ENCODE data around the gene MRPL3.
A peak's percentile ranks its signal among the peaks of the same experiment; 100 is the strongest.

Gene MRPL3

DNA sequence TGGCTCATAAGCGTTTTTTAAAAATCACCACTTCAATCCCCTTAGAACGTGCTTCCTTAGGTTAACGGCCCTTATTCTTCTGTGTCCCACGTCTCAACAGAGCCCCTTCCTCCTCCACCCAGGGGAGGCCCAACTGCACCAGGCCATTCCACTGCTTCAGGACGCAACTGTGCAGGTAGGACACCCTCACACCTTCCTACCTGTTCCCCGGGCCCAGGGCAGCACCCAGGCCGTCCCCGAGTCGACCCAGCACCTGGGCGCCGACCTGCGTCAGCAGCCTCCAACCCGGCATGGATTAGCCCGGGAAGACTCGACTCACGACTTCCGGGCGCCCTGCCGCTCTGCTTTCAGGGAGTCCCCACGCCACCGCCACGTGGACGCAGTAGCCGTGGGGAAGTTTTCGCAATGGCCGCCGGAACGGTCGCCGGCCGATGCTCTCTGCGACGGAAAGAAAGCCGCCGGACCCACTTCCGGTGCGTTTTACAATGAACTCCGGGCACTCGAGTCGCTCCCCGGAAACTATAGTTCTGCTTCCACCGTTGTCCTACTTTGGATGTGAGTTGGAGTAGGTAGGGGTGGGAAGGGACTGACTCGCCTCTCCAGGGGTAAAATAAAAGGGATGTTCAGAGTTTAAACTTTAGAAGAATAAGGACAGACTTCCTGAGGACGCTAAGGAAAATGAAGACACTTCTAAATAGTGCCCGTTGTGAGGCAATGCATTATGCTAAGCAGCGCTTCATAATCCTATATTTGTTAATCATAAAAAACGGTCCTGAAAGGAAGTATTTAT lies at the start of gene MRPL3:
TSS of gene MRPL3 (minus strand) at position 442 of the 790 bp plus-strand sequence. CDS start at position 292, 150 bp downstream.
- DNase-seq, result peak; percentile 89

DNA sequence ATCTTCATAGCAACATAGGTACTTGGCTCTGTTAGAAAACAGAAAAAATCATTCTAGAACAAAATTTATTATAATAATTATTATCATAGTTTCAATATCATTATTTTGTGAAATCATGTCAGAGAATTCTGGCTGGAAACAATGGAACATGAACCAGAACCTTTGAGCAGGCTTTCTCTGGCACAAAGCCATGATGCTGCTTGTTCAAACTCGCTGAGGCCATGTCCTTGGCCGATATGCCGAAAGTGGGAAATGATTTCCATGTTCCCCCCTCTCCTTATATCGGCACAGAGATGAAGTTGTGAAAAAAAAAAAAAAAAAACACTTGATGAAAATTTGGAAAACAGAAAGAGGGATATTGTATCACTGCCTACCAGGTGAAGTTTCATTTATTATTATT lies 49.0 kb upstream of the MRPL3 start:
- DNase-seq, result no peak

DNA sequence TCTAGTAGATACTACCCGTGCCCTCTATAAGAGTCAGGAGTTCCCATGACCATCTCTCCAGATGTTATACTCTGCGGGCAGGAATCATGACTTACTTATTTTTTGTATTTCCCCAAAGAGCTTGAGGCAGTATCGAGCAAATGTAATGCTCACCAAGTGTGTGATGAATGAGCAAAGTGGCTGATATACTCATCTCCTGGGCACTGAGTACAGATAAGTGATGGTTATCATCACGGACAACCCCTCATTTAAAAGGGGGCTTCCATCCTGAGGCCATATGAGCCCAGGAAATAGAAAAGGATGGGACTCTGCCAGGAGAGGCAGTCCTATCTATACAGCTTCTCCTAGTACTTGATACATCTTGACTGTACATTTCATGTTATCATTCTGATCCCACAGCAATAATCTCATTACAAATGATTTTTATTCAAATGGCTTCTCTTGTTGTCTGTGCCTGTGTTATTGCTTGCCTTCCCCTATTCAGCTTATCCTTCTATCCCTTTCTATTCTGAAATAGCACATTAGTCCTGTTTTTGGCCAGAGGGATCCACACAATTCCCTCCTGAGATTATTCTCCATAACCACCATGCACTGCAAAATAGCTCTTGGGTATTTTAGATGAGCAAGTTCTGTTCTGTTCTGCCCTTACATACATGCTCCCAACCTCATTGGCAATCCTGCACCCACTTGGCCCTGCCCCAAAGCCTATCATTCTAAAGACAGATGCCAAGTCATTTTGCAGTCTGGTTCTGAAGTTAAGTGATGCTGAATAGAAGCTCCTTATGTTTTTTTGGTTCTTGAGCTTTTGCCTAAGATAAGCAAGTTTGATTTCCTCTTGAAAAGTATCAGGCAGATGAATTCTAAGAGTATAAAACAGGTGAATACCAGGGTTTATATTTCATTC lies 48.0 kb upstream of the MRPL3 start:
- DNase-seq, result no peak

DNA sequence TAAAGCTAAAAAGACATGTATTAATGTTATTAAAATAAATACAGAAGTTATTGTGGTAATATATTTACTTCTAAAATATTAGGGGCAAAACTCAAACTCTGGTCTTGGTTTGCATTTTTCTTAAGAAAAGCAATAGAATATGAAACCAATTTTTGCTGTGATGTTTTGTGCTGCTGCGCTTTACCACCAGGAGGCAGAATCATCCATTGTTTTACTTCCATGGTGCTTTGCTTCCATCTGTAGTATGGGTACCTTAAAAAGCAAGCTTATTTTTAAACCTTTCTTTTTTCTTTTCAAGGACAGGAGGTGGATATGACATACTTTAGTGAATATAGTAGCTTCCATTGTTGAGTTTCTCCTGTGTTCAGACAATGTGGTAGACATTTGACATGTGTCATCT lies 46.6 kb upstream of the MRPL3 start:
- peak; percentile 12 for DNase-seq

DNA sequence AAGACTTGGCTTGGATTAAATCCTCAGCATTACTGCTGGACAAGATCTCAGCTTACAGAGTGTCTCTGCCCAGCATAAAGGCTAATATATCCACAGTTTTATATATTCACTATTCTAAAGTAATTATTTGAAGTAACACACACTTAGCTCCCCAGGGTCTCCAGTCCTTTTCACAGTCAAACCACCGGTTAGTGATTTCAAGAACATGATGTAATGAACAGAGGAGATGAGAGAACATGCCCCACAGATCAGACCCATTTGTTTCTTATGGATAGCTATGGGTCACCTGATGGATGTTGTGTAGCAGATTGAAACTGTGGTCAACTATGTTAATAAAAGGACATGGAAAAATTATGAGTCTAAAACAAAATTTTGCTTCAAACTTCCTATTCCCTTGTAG lies 44.8 kb upstream of the MRPL3 start:
- no peak for DNase-seq

GRCh38 chr3:131546441-131546840 lies 43.7 kb upstream of the MRPL3 start:
- no peak for DNase-seq

DNA sequence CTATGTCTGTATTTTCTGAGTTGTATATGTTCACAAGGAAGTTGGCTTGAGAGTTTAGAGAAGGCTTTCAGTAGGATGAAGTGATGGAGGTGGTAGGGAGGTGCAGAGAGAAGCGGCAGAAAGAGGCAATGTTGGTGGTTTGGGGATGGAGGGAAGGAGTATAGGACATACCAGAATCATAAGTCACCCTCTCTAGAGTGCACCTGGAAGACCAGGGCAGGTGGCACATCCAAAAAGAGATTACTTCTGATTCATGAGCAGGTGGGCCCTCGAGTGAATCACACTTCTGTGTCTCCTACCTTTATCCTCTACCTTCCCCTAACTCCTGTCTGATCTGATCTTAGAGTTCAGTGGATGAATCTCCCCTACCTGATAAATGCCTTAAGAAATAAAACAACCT lies 41.8 kb upstream of the MRPL3 start:
- DNase-seq, result no peak

- no peak for DNase-seq
These were observed 40.9 kb upstream of the MRPL3 start for GRCh38 chr3:131543714-131544113.

GRCh38 chr3:131541288-131541687 lies 38.5 kb upstream of the MRPL3 start:
- no peak for DNase-seq

GRCh38 chr3:131540821-131541220 lies 38.0 kb upstream of the MRPL3 start:
- DNase-seq, result no peak

GRCh38 chr3:131540143-131540542 lies 37.4 kb upstream of the MRPL3 start:
- DNase-seq, result no peak

GRCh38 chr3:131538968-131539367 lies 36.2 kb upstream of the MRPL3 start:
- DNase-seq, result no peak

DNA sequence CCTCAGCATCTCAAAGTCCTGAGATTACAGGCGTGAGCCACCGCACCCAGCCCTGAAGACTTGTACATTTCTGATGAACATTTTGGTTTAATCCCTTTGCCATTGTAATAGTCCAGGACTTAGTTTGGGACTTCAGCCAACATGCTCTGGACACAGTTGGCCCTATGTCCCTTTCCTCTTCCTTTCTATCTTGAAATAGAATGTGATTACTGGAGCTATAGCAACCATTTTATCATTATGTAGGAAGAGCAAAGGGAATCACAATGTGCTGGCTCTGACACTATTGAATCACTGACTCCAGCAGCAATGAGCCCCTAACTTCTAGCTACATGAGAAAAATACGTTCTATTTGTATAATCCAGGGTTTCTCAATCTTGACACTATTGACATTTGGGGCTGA lies 34.8 kb upstream of the MRPL3 start:
- no peak for DNase-seq

DNA sequence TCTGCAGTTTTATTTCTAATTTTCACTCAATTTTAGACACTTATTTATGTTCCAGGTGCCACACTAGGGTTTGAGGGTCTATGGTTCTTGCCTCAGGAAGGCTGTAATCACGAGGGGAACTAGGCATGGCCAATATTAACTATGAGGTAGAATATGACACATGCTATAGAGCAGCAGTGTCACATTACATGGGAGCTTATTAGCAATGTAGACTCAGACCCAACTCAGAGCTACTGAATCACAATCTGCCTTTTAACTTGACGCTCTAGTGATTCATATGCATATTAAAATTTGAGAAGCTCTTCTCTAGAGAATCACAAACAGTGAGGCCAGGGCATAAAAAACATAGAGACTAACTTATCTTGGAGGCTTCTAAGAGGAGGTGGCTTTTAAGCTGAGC lies 32.8 kb upstream of the MRPL3 start:
- DNase-seq, result no peak

DNA sequence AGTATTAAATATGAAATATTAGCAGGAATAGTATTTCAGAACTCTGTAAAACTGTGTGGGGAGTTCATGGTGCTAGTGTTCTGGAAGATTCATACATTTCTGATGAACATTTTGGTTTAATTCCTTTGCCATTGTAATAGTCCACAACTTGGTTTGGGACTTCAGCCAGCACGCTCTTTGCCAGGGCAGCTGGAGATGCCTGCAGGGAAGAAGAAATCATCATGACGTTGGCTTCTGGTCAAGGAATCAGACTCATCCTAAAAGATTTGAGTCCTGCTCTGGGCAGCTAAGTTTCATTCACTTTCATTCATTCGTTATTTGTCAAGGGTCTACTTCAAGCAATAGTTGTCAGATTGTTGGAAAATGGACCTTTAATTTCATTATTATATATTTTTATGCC lies 32.4 kb upstream of the MRPL3 start:
- no peak for DNase-seq

GRCh38 chr3:131532645-131533044 lies 29.9 kb upstream of the MRPL3 start:
- no peak for DNase-seq

- DNase-seq, result no peak
These were observed 28.1 kb upstream of the MRPL3 start for GRCh38 chr3:131530843-131531242.

DNA sequence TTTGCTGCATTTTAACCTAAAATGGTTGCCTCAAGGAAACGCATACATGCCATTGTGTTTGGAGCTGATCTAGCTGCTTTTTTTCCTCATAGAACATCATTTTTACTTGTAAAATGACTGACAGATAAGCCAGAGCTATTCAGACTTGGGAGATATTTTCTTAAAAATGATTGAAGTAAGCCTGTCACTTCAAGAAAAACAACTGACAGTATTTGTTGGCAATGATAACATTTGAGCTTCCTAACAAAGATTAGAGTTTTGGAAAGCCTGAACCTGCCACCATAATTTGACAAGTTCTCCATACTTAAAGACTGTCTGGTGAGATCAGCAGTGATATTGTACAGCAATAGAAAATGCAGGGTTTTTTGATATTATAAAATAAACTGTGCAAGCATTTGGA lies 27.6 kb upstream of the MRPL3 start:
- no peak for DNase-seq

DNA sequence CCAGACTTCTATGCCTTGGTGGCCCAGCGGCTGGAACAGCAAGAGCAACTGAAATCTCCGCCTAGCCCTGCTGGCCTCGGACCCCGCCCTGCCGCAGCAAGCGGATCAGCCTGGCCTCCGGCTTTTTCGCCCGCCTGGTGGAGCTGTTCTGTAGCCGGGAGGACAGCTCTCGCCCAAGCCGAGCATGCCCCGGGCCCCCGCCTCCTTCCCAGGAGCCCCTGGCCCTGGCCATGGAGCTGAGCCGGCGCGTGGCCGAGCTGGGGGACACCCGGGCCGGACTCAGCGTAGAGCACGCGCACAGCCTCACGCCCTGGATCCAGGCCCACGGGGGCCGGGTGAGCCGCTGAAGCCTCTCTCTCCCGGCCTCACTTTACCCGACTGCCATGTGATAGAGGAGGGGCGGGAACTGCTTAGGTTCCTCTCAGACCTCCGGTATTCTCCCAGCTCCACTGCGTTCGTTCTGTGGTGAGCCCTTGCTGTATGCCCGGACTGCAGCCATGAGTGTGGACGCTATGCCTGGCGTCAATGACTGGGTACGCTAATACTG lies 24.1 kb upstream of the MRPL3 start:
- DNase-seq, result peak; percentile 16

DNA sequence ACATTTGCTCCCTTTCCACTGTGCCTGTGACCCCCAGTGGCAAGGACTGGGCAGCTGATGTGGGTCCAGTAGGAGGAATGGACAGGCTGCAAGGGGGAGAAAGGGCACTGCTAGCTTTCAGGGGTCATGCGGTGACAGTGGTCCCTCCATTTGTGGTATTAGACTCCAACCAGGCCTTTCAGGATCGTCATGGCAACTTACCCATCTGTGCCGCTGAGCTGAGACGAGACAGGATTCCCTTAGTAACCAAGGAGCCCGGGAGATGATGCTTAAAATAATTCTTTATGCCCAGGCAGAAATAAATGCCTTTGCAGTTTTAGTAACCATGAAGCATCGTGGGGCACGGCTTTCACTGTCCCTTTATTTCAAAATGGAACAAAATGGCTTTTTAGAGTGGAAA lies 15.9 kb upstream of the MRPL3 start:
- no peak for DNase-seq

- DNase-seq, result no peak
These were observed 2.6 kb upstream of the MRPL3 start for GRCh38 chr3:131505421-131505820.

GRCh38 chr3:131503320-131503635 lies 507 bp upstream of the MRPL3 start:
- DNase-seq, result no peak

- DNase-seq, result peak; percentile 8
These were observed 822 bp downstream of the MRPL3 start for GRCh38 chr3:131501949-131502348.

DNA sequence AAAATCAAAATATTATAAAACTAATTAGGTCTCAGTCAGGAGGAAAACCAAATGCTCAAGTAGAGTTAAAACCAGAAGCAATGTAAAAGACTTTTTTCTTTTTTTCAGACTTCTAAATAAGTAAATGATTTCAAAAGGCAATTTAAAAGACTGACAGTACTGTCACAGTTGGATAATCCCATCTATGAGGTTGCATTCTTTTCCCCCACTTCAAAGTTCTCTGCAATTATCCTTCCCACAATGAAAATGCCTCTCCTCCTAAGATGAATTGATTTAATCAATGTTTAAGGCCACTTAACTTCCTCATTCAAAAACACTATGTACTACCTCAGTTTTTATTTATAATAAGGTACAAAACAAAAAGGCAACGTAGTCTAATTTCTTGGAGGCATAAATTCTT lies 8.1 kb downstream of the MRPL3 start:
- DNase-seq, result no peak
